ENCODE measurements around the gene PTPRR. TPM values are rescaled to one million over a fixed set of nuclear protein-coding genes. Genes with fewer than 3 reads are reported as not detected.

PTPRR gene
- total and polyA plus RNA-seq, 2 donors (not counting 1 experiment from before 2014, with no cell fraction given): 0.44 to 0.50 TPM

DNA sequence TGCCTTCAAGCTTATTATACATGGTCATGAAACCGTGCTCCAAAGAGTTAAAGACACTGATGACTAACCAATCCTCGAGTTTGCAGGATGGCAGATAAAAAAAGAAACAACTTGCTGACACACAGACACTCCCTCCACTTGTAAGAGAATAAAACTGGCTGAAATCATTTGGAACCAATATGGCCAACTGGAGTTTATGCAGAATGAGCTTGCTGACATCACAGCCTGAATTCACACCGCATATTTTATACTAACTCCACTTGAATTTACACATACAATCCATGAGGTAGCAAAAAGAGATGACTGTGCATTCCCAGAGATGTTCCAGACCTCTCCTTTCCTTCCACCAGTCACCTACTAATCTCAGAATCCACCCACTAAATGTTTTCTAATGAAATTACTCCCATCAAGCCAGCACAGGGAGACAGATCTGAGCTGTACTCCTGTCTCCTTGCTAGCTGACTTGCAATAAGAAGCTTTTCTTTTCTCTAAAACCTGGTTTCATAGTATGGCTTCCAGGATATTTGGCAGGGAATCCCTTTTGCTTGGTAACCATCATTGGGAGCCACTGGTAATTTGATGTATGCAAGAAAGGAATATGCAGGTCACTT is 15.8 kb upstream of the PTPRR start:
- Histone ChIP-seq H3K9ac (ENCODE audit: insufficient read depth, low read length) (no peak overlapping the region), H3K79me2 (ENCODE audit: control insufficient read depth, insufficient read depth, low read length) (no peaks in the 10 kb centered on the region), H4K20me1 (ENCODE audit: control insufficient read depth, extremely low read depth, insufficient read depth, low read length) (no peaks in the 10 kb centered on the region), H3K36me3 (ENCODE audit: control insufficient read depth, insufficient read depth, low read length) (no peaks in the 10 kb centered on the region), H3K9me3 (ENCODE audit: control insufficient read depth, insufficient read depth, low read depth, low read length) (no peaks in the 10 kb centered on the region), H3K27me3 (ENCODE audit: control insufficient read depth, insufficient read depth, low read length) (no peaks in the 10 kb centered on the region), H3K4me3 (replicated peaks in 1 of 4; ENCODE audit: control extremely low read depth in 1 of 4, insufficient read depth in 1 of 4, low read depth in 3 of 4, low read length in 4 of 4) (no peak overlapping the region), H3K4me1 (ENCODE audit: control insufficient read depth, extremely low read depth, insufficient read depth, low read length) (no peaks in the 10 kb centered on the region), H3K27ac (ENCODE audit: insufficient read depth, low read length) (no peak overlapping the region), H3K4me2 (ENCODE audit: extremely low read depth, insufficient read depth, low read length) (no peak overlapping the region), H2AFZ (ENCODE audit: low read length) (no peak overlapping the region)
- TF ChIP-seq, protein P1, sequence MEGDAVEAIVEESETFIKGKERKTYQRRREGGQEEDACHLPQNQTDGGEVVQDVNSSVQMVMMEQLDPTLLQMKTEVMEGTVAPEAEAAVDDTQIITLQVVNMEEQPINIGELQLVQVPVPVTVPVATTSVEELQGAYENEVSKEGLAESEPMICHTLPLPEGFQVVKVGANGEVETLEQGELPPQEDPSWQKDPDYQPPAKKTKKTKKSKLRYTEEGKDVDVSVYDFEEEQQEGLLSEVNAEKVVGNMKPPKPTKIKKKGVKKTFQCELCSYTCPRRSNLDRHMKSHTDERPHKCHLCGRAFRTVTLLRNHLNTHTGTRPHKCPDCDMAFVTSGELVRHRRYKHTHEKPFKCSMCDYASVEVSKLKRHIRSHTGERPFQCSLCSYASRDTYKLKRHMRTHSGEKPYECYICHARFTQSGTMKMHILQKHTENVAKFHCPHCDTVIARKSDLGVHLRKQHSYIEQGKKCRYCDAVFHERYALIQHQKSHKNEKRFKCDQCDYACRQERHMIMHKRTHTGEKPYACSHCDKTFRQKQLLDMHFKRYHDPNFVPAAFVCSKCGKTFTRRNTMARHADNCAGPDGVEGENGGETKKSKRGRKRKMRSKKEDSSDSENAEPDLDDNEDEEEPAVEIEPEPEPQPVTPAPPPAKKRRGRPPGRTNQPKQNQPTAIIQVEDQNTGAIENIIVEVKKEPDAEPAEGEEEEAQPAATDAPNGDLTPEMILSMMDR (conservative IDR thresholded peaks at IDR 0.05 in 1 of 2, IDR thresholded peaks at IDR 0.05 in 1 of 2; ENCODE audit: low read depth in 1 of 2, low read length in 2 of 2): no peak
- no peak for TF ChIP-seq EZH2 (IDR thresholded peaks at IDR 0.05; ENCODE audit: low read length, missing control alignments)
- no peak for DNase-seq (ENCODE audit: low read depth in 2 of 2)

DNA sequence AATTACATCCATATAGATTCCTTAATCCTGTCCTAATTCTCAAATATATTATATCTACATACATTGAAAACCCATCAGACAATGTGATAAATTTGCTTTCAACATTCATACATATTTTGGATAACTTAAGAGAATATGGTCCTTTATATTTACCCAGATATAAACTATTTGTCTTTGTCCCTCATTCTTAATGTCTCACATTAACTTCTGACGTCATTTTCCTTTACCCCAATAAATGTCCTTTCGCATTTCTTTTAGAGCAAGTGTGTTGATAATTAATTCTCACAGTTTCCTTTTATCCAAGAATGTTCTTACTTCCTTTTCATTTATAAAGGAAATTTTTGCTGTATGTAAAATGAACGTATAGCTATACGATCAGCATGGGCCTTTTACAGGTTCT is 12.6 kb upstream of the PTPRR start:
- Histone ChIP-seq H4K20me1 (ENCODE audit: control insufficient read depth, extremely low read depth, insufficient read depth, low read length) (no peaks in the 10 kb centered on the region), H3K4me1 (ENCODE audit: control insufficient read depth, extremely low read depth, insufficient read depth, low read length) (no peaks in the 10 kb centered on the region), H3K27me3 (ENCODE audit: control insufficient read depth, insufficient read depth, low read length) (no peaks in the 10 kb centered on the region), H3K4me2 (ENCODE audit: extremely low read depth, insufficient read depth, low read length) (no peak overlapping the region), H2AFZ (ENCODE audit: low read length) (no peak overlapping the region), H3K27ac (ENCODE audit: insufficient read depth, low read length) (no peak overlapping the region), H3K79me2 (ENCODE audit: control insufficient read depth, insufficient read depth, low read length) (no peaks in the 10 kb centered on the region), H3K4me3 (replicated peaks in 1 of 4; ENCODE audit: control extremely low read depth in 1 of 4, insufficient read depth in 1 of 4, low read depth in 3 of 4, low read length in 4 of 4) (no peak overlapping the region), H3K9ac (ENCODE audit: insufficient read depth, low read length) (no peak overlapping the region), H3K36me3 (ENCODE audit: control insufficient read depth, insufficient read depth, low read length) (no peaks in the 10 kb centered on the region), H3K9me3 (ENCODE audit: control insufficient read depth, insufficient read depth, low read depth, low read length) (no peaks in the 10 kb centered on the region)
- DNase-seq (ENCODE audit: low read depth in 2 of 2): no peak
- TF ChIP-seq EZH2 (IDR thresholded peaks at IDR 0.05; ENCODE audit: low read length, missing control alignments): no peak
- TF ChIP-seq, protein P1 (conservative IDR thresholded peaks at IDR 0.05 in 1 of 2, IDR thresholded peaks at IDR 0.05 in 1 of 2; ENCODE audit: low read depth in 1 of 2, low read length in 2 of 2): no peak

DNA sequence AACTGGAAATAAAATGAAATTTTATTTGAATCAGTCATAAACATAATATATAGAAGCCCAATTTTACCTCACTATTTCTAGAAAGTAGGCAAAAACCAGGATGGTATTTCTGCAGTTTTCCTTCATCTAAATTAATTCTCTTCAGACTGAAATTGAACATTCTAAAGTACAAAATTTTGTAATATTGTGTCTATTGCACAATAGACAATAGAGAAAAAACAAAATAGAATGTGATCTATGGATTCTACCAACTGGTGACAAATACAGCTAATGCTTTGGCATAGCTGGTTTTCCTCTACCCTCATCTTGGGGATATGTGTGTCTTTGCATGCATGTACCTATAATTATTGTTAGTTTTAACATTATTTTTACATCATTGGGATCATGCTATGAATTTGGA is 8.5 kb upstream of the PTPRR start:
- Histone ChIP-seq H3K79me2 (ENCODE audit: control insufficient read depth, insufficient read depth, low read length) (no peaks in the 10 kb centered on the region), H3K27ac (ENCODE audit: insufficient read depth, low read length) (no peak overlapping the region)
- TF ChIP-seq EZH2 (IDR thresholded peaks at IDR 0.05; ENCODE audit: low read length, missing control alignments): no peak
- TF ChIP-seq, protein P1 (conservative IDR thresholded peaks at IDR 0.05 in 1 of 2, IDR thresholded peaks at IDR 0.05 in 1 of 2; ENCODE audit: low read depth in 1 of 2, low read length in 2 of 2): no peak

More for the DNA sequence above, 8.5 kb upstream of the PTPRR start:
- Histone ChIP-seq H3K4me2 (ENCODE audit: extremely low read depth, insufficient read depth, low read length) (no peak overlapping the region), H3K27me3 (ENCODE audit: control insufficient read depth, insufficient read depth, low read length) (no peaks in the 10 kb centered on the region), H3K9me3 (ENCODE audit: control insufficient read depth, insufficient read depth, low read depth, low read length) (no peaks in the 10 kb centered on the region), H3K9ac (ENCODE audit: insufficient read depth, low read length) (no peak overlapping the region), H3K36me3 (ENCODE audit: control insufficient read depth, insufficient read depth, low read length) (no peaks in the 10 kb centered on the region), H3K4me1 (ENCODE audit: control insufficient read depth, extremely low read depth, insufficient read depth, low read length) (no peaks in the 10 kb centered on the region), H2AFZ (ENCODE audit: low read length) (no peak overlapping the region), H4K20me1 (ENCODE audit: control insufficient read depth, extremely low read depth, insufficient read depth, low read length) (no peaks in the 10 kb centered on the region), H3K4me3 (replicated peaks in 1 of 4; ENCODE audit: control extremely low read depth in 1 of 4, insufficient read depth in 1 of 4, low read depth in 3 of 4, low read length in 4 of 4) (no peak overlapping the region)
- no peak for DNase-seq (ENCODE audit: low read depth in 2 of 2)

Measured in fibroblast of lung (primary cell).